ENCODE data around the gene PRKAG2. TPM values are rescaled to one million over a fixed set of nuclear protein-coding genes. Genes with fewer than 3 reads are reported as not detected.

PRKAG2 gene
- total and polyA plus RNA-seq, 10 donors: 15.8 to 50.9 (median 32.8) TPM

- peaks cover 18 to 40% (median 35%) of the 10 kb centered on the region in 6 donors for H3K4me1 ChIP-seq
- H3K36me3 ChIP-seq: peaks cover 0 to 12% (median 0%) of the 10 kb centered on the region in 6 donors
- WGBS, 5 donors: 87 to 91% (median 90%) methylated on average over 16 to 18 of the region's 18 CpGs
- no peak overlapping the region for H3K4me3 ChIP-seq
- no peak for TF ChIP-seq POLR2AphosphoS5 (IDR thresholded peaks at IDR 0.05)
- H3K27me3 ChIP-seq (replicated peaks in 1 of 7): no peaks in the 10 kb centered on the region
- no peaks in the 10 kb centered on the region for H3K9me3 ChIP-seq
- peak overlapping the region in 3 of 8 donors; percentile 70 to 77 (median 74) for H3K27ac ChIP-seq
- intact Hi-C loops (cut with DNase I; ENCODE audit: low total_unique reads): no loop called here
- DNase-seq: peak; percentile 62
These were observed 36.6 kb downstream of the PRKAG2 start for GRCh38 chr7:151840088-151840910.

DNA sequence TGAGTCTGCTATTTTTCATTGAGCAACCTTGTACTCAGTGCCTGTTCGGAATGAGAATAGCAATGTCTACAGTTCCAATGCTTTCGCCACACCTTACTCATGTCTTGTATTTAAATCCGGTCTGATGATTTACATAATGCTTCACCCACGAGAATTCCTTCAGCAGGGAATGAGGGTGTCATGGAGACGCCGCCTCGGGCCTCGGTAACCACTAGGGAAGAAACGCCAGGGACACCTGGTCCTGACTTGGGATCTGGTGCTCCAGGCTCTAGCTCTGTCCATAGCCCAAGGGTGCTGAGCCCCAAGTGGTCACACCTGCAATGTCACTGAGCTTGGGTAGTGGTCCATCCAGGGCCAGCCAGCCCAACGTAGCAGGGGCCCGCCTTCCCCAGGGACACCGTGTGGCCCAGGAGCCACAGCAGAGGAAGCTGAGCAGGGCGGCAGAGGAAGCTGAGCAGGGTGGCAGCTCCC lies 37.4 kb downstream of the PRKAG2 start:
- Histone ChIP-seq H3K9me3 (no peaks in the 10 kb centered on the region), H3K27me3 (replicated peaks in 1 of 7) (no peaks in the 10 kb centered on the region), H3K4me3 (peak overlapping the region in 6 of 8 donors; percentile 1 to 59 (median 19)), H3K36me3 (peaks cover 0 to 10% (median 0%) of the 10 kb centered on the region in 6 donors), H3K4me1 (peaks cover 18 to 45% (median 35%) of the 10 kb centered on the region in 6 donors), H3K27ac (peak overlapping the region in 7 of 8 donors; percentile 6 to 77 (median 67))
- DNase-seq: peak; percentile 84
- TF ChIP-seq POLR2AphosphoS5 (IDR thresholded peaks at IDR 0.05) (no peak), CTCF (IDR thresholded peaks at IDR 0.05 in 8 of 11, conservative IDR thresholded peaks at IDR 0.05 in 3 of 11) (no peak), POLR2A (IDR thresholded peaks at IDR 0.05) (no peak)
- intact Hi-C loops (cut with DNase I; ENCODE audit: low total_unique reads): no loop called here
- WGBS, 5 donors: 40 to 60% (median 45%) methylated on average over 11 to 13 of the region's 13 CpGs

GRCh38 chr7:151838861-151839381 lies 38.0 kb downstream of the PRKAG2 start:
- H3K27me3 ChIP-seq (replicated peaks in 1 of 7): no peaks in the 10 kb centered on the region
- H3K9me3 ChIP-seq: no peaks in the 10 kb centered on the region
- TF ChIP-seq POLR2A (IDR thresholded peaks at IDR 0.05) (no peak), POLR2AphosphoS5 (IDR thresholded peaks at IDR 0.05) (peak; percentile 36 to 63 (median 60))
- peak overlapping the region in 6 of 8 donors; percentile 1 to 59 (median 19) for H3K4me3 ChIP-seq
- peaks cover 18 to 47% (median 35%) of the 10 kb centered on the region in 6 donors for H3K4me1 ChIP-seq
- H3K27ac ChIP-seq: peak overlapping the region; percentile 6 to 77 (median 54)
- peak; percentile 91 for DNase-seq
- WGBS, 5 donors: 8 to 23% (median 18%) methylated on average over 17 of the region's 17 CpGs
- peaks cover 0 to 6% (median 0%) of the 10 kb centered on the region in 6 donors for H3K36me3 ChIP-seq
- intact Hi-C loops (cut with DNase I; ENCODE audit: low total_unique reads): no loop called here

DNA sequence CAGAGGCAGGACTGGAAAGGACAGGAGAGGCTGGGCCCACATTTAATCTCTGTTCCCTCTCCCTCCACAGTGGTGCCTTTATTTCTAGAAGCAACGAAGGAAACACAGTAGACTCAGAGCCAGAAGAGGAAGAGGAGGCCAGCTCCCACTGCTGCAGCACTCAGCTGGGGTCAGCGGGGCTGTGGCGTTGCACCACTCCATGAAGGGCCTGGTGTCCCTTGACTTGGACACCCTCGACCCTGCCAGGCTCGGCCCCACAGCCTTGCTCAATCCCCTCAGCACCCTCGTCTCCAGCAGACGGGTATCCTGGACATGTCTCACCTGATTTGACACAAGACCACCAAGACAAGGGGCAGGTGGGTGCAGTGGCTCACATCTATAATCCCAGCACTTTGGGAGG lies 38.8 kb downstream of the PRKAG2 start:
- no peak for DNase-seq
- Histone ChIP-seq H3K4me3 (no peak overlapping the region), H3K27me3 (replicated peaks in 1 of 7) (no peaks in the 10 kb centered on the region), H3K27ac (peak overlapping the region; percentile 10 to 77 (median 57)), H3K9me3 (no peaks in the 10 kb centered on the region), H3K36me3 (peaks cover 0 to 8% (median 0%) of the 10 kb centered on the region in 6 donors), H3K4me1 (peaks cover 18 to 47% (median 35%) of the 10 kb centered on the region in 6 donors)
- intact Hi-C loops (cut with DNase I; ENCODE audit: low total_unique reads): no loop called here
- 46 to 68% (median 52%) methylated on average over 5 to 7 of the region's 7 CpGs for WGBS, 5 donors
- no peak for TF ChIP-seq POLR2A (IDR thresholded peaks at IDR 0.05)
- peak in 1 of 3 donors; percentile 47 for TF ChIP-seq POLR2AphosphoS5 (IDR thresholded peaks at IDR 0.05)

- no peak overlapping the region for H3K4me3 ChIP-seq
- 77 to 86% (median 81%) methylated on average over 25 of the region's 25 CpGs for WGBS, 5 donors
These were observed 39.5 kb downstream of the PRKAG2 start for GRCh38 chr7:151837285-151838042.

More at GRCh38 chr7:151837285-151838042, 39.5 kb downstream of the PRKAG2 start:
- Histone ChIP-seq H3K27me3 (replicated peaks in 1 of 7) (no peaks in the 10 kb centered on the region), H3K27ac (peak overlapping the region in 7 of 8 donors; percentile 16 to 77 (median 67)), H3K4me1 (peaks cover 18 to 47% (median 35%) of the 10 kb centered on the region in 6 donors), H3K36me3 (peaks cover 0 to 14% (median 0%) of the 10 kb centered on the region in 6 donors), H3K9me3 (no peaks in the 10 kb centered on the region)
- intact Hi-C loops (cut with DNase I; ENCODE audit: low total_unique reads): no loop called here
- TF ChIP-seq CTCF (IDR thresholded peaks at IDR 0.05 in 8 of 11, conservative IDR thresholded peaks at IDR 0.05 in 3 of 11): no peak
- no peak for TF ChIP-seq POLR2AphosphoS5 (IDR thresholded peaks at IDR 0.05)
- no peak for TF ChIP-seq POLR2A (IDR thresholded peaks at IDR 0.05)
- DNase-seq: no peak
